Right lobe of liver (tissue), 6 donors: Measurements from ENCODE around the gene EPO. TPM values are rescaled to one million over a fixed set of nuclear protein-coding genes. Genes with fewer than 3 reads are reported as not detected.

Source experiments
- ATAC-seq, 4 donors: fragments of 200-7000 bp; cut with Tn5 transposase; one replicate each; pipeline ENCODE4 v1.9.1; 2020; ENCODE audit warnings: mild to moderate bottlenecking in 4 of 4, moderate library complexity in 4 of 4
- DNase-seq, 3 donors: peaks; one replicate each; pipeline ENCODE4 v3.0.0-alpha.2; 2020
- H3K27ac ChIP-seq, 3 donors: fragments of 200-600 bp; one replicate each; pipeline ENCODE4 v1.8.0; 2022
- H3K27me3 ChIP-seq, 2 donors: fragments of 200-600 bp; one replicate each; pipeline ENCODE4 v1.8.0; 2022
- H3K36me3 ChIP-seq, 4 donors: fragments of 200-600 bp; sonication (generic) in 1 of 4; one replicate each; pipeline versions ENCODE4 v1.5.1 to v1.8.0; 2017 to 2022; ENCODE audit warnings: control low read depth in 1 of 4
- H3K4me1 ChIP-seq, 4 donors: fragments of 200-600 bp; sonication (generic) in 1 of 4; one replicate each; pipeline versions ENCODE4 v1.5.1 to v1.8.0; 2017 to 2022; ENCODE audit warnings: control low read depth in 1 of 4
- H3K4me3 ChIP-seq, 3 donors: fragments of 200-600 bp; one replicate each; pipeline ENCODE4 v1.8.0; 2022
- H3K9me3 ChIP-seq, 4 donors: fragments of 200-600 bp; sonication (generic) in 1 of 4; one replicate each; pipeline versions ENCODE4 v1.5.1 to v1.8.0; 2017 to 2022; ENCODE audit warnings: control low read depth in 1 of 4
- CTCF ChIP-seq, 4 donors: fragments of 200-600 bp in 3 of 4; fragments of 450-650 bp in 1 of 4; IDR thresholded peaks; one replicate each; pipeline versions ENCODE4 v1.5.1 to v1.8.0; 2016 to 2022; ENCODE audit warnings: antibody characterized with exemption in 4 of 4, mild to moderate bottlenecking in 2 of 4
- POLR2A ChIP-seq: fragments of 450-650 bp; IDR thresholded peaks from one replicate; pipeline ENCODE4 v1.6.1; 2017; ENCODE audit warnings: antibody characterized with exemption, mild to moderate bottlenecking
- WGBS: methylation state at CpG from one replicate; pipeline ENCODE4 v1.1.6; 2018; ENCODE audit warnings: low coverage, low lambda C conversion rate; ENCODE audit not compliant: insufficient coverage; ENCODE audit errors: missing lambda C conversion rate; 5-methylcytosine and 5-hydroxymethylcytosine counted together
- intact Hi-C, 2 donors: fragments of 100-400 bp; cut with DNase I; formaldehyde crosslinking; loops; one replicate each; pipeline versions ENCODE4 v1.11.2 to v1.14.1; 2022
- total RNA-seq, 6 experiments: library from RNA; depleted of rRNA in 2 of 6; stranded (reverse); fragments of >200 nt in 2 of 6; fragmentation: NEBNext Ultra II Directional in 3 of 6; extraction: Animal tissue kit (Norgen Biotek cat#: 25700) in 3 of 6; gene quantifications; one replicate each; pipeline versions ENCODE4 v1.1.0 to v1.2.4, GENCODE V29; 2016 to 2023
- donor health status: DM: no; HTN: yes; CAD: no.
- donor health status: DM: no; HTN: no; CAD: no.
- donor health status: DM: no; HTN: no; CAD: no.
- donor health status: DM: no; HTN: yes; CAD: no.
- donor health status: DM: no; HTN: yes; CAD: no.

EPO gene
- total RNA-seq, 6 experiments from 2014 or later: 0.20 to 84.5 (median 12.7) TPM

- Histone ChIP-seq H3K27me3 (no peaks in the 10 kb centered on the region), H3K9me3 (no peaks in the 10 kb centered on the region), H3K4me3 (no peak overlapping the region), H3K27ac (no peak overlapping the region), H3K4me1 (peaks cover 0 to 5% (median 2%) of the 10 kb centered on the region in 4 donors), H3K36me3 (peaks cover 6 to 48% (median 20%) of the 10 kb centered on the region in 4 donors)
- TF ChIP-seq CTCF (IDR thresholded peaks at IDR 0.05) (no peak), POLR2A (no peak)
- ATAC-seq (no peak), DNase-seq (peak in 2 of 3 donors; percentile 28 to 51)
- intact Hi-C loops: loop anchor here in 1 of 2 donors (10.0 kb wide), 1 partner anchor 93 kb away; the partner anchor contains the start of genes FBXO24 and LRCH4
- WGBS: 87% methylated on average over 9 of the region's 36 CpGs
These were observed 42.7 kb upstream of the EPO start for GRCh38 chr7:100677308-100678267.

GRCh38 chr7:100678291-100678984, 41.8 kb upstream of the EPO start:
- no peak for ATAC-seq
- no peak overlapping the region for H3K4me3 ChIP-seq
- no peaks in the 10 kb centered on the region for H3K9me3 ChIP-seq
- H3K4me1 ChIP-seq: peaks cover 0 to 5% (median 2%) of the 10 kb centered on the region in 4 donors
- H3K36me3 ChIP-seq: peaks cover 6 to 55% (median 20%) of the 10 kb centered on the region in 4 donors
- H3K27ac ChIP-seq: no peak overlapping the region
- intact Hi-C loops: loop anchor here in 1 of 2 donors (10.0 kb wide), 1 partner anchor 94 kb away; the partner anchor contains the start of genes FBXO24 and LRCH4
- WGBS: 89% methylated on average over 21 of the region's 35 CpGs
- TF ChIP-seq CTCF (IDR thresholded peaks at IDR 0.05) (no peak), POLR2A (no peak)
- peak in 2 of 3 donors; percentile 22 to 49 for DNase-seq
- H3K27me3 ChIP-seq: no peaks in the 10 kb centered on the region

GRCh38 chr7:100679129-100679926, 40.9 kb upstream of the EPO start:
- Histone ChIP-seq H3K4me1 (peaks cover 0 to 5% (median 2%) of the 10 kb centered on the region in 4 donors), H3K27ac (no peak overlapping the region), H3K36me3 (peaks cover 6 to 64% (median 24%) of the 10 kb centered on the region in 4 donors), H3K27me3 (no peaks in the 10 kb centered on the region), H3K4me3 (no peak overlapping the region), H3K9me3 (no peaks in the 10 kb centered on the region)
- TF ChIP-seq POLR2A: no peak
- TF ChIP-seq CTCF (IDR thresholded peaks at IDR 0.05): no peak
- WGBS: 64% methylated on average over 7 of the region's 13 CpGs
- peak in 1 of 3 donors; percentile 48 for DNase-seq
- intact Hi-C loops: loop anchor here in 1 of 2 donors (10.0 kb wide), 1 partner anchor 95 kb away; the partner anchor contains the start of genes FBXO24 and LRCH4
- ATAC-seq: no peak
